HG03565 (cell line): ENCODE results near the gene PPP1R12A.
A peak's percentile ranks its signal among the peaks of the same experiment; 100 is the strongest.
"Not testable (repeated sequence)": the region's sequence is repeated elsewhere in the genome, so short reads cannot be mapped to it uniquely, and the experiment has no call there.

ENCODE experiments used
- ATAC-seq: cut with Tn5 transposase; IDR thresholded peaks from one replicate; pipeline ENCODE4 v1.9.1; 2021; ENCODE audit warnings: mild to moderate bottlenecking, moderate library complexity; ENCODE audit not compliant: unreplicated experiment

The PPP1R12A gene

DNA sequence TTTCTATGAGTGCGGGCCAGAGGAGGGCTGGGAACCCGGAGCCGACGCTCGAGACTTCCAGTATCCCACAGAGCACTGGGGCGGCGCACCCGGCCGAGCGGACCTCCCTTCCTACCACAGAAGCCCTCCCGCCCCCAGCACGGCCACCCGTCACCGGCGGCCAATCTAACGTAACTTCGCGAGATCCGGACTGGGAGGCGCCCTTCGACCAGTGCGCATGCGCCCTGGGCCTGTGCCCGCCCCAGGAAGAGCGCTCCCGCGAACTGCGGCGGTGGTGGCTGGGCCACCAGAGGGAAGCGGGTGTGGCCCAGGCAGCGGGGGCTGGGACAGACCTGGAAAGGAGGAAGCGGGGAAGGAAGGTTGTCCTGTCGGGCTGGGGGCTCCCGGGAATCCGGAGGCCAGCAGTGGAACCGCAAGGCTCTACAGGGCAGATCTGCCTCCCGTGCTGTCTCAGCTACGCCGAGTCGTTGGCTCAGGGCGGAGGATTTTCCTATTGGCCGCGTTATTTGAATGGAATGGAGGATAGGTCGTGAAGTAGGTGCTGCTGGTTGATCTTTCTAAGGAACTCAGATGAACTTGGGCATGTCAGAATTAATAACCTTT, at the start of gene PPP1R12A:
PPP1R12A (minus strand) TSS at position 77 of the 603 bp plus-strand sequence. CDS start 166 bp downstream, outside the sequence.
- peak; percentile 91 for ATAC-seq

DNA sequence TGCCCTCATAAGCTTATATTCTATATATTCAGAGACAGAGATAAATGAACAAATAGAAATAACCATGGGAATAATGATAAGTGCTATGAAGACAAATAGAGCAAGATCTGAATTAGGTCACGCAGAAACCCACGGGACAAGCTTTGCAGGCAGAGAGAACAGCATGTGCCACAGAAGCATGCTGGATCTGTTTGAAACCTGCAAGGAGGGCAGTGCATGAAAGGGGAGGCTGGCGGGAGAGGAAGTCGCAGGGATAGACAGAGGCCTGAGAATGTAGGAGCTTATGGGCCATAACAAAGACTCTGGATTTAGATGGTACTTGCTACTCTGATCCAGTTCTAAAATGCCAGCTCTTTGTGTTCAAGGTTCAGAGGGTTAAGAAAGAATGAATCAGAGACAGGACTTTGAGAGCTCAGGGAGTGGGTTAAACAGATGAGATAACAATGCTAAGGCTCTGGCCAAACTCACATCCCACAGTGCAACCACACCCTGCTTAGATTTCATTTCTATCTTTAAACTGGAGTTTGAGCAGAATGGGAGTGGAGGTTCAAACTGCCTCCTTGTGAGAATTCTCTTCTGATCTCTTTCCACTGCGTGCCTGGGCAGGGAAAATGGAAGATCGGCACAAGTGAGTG, 49.2 kb upstream of the PPP1R12A start:
- ATAC-seq = no peak

DNA sequence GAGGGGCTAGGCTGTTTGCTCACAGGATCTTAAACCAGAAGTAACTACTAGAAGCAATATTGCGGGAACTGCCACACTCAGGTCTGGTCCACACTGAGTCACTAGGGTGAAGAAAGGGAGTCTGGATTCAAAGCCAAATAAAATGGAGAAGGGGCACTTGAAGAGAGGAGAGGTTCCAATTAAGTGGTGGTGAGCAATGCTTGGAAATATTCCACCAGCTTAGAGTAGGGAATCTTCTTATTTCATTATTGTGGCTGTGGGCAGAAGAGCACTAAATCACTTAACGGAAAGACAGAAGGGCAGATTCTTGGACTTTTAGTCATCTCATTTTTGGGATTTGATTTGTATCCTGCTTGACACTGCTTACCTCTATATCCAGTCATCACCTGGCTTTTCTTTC, 48.6 kb upstream of the PPP1R12A start:
- ATAC-seq = no peak

DNA sequence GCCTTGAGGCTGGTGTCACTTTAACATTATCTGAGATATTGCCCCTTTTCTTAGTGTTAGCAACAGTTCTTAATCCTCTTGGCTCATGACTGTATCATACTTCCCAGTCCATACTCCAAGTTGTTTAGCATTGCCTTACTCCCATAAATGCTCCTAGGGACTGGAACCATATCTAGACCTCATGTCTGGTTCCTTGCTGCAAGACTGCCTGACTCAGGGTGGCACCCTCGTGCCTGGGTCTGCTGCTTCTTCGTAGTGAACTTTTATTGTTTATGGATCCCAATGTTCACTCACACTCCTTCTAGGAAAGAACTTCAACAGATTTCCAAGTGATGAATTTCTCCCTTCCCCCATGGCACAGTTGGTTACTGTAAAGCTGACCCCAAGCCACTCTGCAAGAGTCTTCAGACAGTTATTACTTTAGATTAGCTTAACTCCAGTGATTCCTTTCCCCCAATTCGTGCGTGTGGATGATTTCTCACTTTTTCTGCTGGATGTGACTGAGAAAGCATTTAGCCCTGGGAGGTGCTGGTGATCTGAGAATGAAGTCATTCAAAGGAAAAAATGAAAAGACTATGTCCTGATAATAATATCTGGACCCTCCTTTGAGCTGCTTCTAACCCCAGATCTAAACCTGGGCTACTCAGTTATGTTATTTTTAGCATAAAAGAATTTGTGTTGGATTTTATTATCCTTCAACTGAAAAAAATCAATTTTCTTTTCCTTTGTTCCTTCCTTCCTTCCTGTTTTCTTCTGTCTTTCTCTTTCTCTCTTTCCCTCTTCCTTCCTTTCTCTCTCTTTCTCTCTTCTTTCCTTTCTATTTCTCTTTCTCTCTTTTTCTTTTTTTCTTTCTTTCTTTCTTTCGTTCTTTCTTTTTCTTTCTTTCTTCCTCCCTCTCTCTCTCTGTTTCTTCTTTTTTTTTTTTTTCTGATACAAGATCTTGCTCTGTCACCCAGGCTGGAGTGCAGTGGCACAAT, 47.5 kb upstream of the PPP1R12A start:
- no peak for ATAC-seq

DNA sequence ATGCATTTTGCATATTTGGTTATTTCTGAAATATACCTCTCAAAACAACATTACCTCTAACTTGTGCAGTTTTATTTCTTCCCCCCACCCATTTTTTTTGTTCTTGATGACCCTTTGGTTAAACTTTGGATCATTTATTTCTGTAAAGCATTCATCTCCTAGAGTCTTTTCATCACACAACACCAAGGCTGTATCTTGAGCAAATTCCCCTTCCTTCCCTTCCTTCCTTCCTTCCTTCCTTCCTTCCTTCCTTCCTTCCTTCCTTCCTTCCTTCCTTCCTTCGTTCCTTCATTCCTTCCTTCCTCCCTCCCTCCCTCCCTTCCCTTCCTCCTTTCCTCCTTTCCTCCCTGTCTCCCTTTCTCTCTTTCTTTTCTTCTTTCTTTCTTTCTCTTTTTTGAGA, 43.8 kb upstream of the PPP1R12A start:
- no peak for ATAC-seq

DNA sequence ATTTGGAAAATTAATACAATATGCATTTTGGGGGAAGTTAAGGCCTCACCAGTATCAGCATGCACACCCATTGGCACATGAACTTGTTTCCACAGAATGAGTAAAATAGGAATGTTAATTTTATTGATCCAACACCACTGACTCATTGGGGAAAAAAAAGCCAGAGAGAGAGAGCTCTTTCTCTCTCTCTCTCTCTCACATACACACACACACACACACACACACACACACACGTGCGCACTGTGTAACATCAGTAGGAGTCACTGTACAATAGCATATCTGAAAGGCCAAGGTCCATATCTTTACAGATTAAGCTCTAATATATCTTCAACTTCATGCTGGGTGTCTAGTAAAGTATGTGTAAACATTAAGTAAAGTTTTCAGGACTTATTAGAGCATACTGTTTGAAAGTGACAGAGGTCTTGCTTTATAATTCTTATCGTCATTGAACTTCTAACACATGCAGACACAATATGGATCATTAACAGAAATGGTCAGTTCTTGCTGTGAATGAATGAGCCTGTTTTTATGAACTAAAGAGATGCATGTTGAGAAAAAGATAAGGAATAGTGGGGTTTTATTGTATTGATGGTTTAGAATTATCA, 43.1 kb upstream of the PPP1R12A start:
- not testable (repeated sequence) for ATAC-seq

DNA sequence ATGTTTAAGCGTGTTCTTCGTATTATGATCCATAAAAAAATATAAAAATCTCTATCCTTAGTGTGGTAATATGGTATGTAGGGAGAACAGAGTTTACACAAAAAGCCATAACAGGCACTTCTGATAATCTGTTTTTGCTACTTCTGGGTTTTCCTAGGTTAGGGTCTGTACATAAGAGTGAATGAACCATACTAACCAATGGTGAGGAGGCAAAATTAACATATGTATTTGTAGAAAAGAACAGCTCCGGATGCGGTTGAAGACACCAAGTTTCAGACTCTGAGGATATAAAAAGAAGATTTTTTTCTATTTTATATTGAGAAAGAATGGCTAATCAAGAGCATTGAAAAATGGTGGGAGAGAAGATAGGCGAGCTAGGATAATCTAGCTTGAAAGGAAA, 40.2 kb upstream of the PPP1R12A start:
- ATAC-seq = no peak

DNA sequence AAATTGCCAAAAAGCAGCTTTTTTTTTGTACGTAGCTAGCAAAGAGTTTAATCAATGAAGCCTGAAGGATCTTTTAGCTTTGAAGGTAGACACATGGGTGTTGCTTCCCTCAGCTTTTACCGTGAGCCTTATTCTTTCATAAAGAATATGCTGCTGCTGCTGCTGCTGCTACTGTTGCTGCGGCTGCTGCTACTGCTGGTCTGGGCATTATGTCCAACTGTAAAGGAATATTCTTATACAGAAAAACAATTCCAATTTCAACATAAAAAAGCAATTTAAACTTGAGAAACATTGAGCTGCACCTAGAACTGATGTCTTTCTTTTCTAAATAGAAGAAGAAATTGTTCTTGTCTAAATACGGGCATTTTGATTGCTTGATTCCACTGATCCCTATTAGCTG, 38.9 kb upstream of the PPP1R12A start:
- no peak for ATAC-seq

DNA sequence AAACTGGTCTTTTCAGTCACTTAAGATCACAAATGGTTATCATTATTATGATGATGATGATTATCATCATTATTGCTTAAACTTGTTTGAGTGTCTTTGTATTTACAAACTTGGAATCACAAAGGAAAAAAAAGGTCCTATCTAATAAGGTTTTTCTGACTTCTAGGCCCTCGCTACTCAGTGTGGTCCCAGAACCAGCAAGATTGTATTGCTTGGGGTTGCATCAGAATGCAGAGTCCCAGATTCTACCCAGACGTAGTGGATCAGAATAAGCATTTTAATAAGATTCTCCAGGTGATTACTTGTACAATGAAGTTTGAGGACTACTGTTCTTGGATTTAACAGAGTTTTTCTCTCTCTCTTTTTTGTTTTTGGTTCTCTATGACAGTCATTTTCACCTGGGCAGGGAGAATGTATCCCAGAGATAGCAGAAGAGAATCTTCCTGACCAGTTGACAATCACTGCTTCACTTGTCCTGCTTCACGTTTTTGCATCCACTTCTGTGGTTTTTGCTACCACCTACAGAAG, 29.3 kb upstream of the PPP1R12A start:
- no peak for ATAC-seq

DNA sequence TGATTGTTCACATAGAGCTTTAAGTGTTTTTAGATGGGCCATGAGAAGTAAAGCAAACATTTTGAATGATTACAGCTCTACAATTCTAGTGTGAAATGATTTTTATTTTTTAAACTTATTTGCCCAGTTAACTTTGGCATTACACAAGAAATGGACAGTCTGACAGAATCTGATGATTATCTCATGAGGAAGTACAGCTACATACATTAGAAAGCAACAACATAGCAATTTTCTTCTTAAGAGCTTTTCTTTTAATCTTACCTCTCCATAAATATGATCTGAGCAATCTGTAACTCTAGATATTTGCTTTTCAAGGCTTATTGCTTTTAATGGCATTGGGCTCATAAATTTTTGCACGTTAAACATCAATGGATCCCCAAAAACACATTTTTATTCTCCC, 26.5 kb upstream of the PPP1R12A start:
- no peak for ATAC-seq

DNA sequence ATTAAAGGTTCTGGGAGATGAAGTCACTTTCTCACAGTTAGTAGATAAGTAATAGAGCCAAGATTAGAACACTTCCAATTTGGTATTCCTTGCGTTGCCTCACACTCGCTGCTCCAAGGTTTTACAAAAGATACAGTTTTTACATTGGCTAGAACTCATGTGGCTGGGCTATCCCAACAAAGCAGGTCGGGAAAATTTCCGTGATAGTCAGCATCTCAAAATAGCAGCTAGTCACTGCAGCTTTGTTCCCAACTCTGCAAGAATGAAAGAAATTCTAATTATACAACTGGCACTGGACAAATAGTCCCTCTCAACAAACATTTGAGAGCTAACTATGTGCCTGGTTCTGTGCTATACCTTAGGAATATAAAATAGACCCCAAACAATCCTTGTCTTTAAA, 24.6 kb upstream of the PPP1R12A start:
- ATAC-seq = no peak

DNA sequence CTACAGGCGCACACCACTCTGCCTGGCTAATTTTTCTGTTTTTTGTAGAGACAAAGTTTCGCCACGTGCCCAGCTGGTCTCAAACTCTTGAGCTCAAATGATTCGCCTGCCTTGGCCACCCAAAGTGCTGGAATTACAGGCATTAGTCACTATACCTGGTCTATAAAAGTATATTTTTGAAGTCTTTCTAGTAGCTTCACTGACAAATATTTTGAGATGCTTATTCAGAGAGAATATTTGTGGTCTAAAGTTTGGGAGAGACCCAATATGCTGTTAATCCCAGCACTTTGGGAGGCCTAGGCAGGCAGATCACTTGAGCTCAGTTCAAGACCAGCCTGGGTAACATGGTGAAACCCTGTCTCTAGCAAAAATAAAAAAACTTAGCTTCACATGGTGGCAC, 22.0 kb upstream of the PPP1R12A start:
- ATAC-seq = no peak

DNA sequence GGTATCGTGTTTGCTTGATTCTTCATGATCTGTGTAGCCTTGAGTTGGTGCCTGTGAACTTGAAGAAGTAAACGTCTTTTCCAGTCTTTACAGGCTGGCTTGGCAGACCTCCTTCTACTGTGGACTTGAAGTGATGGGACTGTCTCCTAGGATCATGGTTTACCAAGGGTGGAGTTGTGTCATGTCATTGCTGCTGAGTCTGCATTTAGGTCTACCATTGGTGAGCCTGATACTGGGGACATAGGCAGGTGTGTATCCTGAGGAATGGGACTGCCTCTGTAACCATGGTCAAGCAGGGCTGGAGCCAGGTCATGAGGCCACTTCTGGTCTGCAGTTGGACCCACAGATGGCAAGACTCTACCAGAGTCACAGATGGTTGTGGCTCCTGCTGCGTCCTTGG, 20.7 kb upstream of the PPP1R12A start:
- no peak for ATAC-seq

DNA sequence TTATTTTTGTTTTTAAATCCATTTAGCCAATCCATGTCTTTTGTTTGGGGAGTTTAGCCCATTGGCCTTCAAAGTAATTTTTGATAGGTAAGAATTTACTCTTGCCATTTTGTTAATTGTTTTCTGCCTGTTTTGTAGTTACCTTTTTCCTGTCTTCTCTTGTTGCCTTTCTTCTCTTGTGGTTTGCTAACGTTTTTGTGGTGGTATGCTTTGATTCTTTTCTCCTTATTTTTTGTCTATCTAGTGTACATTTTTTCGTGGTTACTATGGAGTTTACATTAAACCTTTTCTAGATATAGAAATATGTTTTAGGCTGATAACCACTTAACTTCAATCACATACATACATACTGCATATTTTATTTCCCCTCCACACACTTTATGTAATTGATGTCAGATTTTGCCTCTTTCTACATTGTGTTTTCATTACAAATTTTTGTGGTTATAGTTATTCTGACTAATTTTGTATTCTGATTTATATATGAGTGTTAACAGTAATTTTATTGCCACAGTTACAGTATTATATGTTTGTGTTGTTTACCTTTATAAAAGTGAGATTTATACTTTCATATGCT, 19.2 kb upstream of the PPP1R12A start:
- ATAC-seq = no peak

DNA sequence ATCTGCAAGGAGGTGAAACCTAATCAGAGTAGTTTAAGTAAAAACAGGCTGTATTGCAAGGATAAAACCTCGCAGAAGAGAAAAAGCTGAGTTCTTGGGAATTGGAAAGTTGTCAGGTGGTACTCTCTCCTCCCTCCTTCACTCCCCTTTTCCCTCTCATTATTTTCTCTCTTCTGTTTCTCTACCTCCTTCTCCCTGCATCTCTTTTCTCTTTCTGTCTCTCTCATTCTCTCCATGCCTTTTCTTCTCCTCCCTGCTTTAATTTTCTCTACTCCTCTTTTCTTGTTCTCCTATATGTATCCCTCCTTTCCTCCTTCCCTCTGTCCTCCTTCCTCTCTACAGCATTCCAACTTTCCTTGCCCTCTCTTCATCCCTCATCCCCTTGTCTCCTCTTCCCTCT, 14.2 kb upstream of the PPP1R12A start:
- no peak for ATAC-seq

DNA sequence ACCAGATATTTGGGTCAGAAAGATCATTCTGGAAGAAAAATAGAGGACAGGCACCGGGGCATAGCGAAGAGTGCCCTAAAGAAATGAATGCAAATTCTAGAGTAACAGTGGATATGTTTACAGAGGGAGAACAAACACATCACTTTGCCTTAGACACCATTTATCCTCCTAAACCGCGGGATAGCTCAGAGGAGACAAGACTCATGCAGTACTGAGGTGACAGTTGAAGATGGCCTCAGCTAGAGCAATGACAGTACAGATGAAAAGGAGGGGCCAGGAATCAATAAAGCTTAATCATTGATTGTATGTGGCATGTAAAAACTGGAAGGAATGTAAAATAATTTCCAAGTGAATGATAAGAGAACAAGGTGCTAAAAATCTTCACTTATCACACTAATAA, 10.5 kb upstream of the PPP1R12A start:
- no peak for ATAC-seq

DNA sequence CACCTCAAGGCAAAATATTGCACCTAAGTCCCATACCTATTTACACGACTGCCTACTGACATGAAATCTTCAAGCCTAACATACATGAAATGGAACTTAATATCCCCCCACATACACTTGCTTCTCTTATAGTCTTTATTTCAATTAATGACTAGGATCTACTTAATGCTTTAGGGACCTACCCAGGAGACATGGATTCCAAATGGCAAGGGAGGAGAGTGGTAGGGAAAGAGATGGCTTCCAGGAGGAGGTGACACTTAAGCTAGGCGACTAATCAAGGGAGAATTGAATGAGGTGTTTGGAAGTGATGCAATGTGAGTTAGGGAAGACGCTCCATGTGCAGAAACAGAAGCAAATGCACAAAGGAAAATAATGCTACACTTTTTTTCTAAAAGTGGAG, 9.7 kb upstream of the PPP1R12A start:
- ATAC-seq = no peak

DNA sequence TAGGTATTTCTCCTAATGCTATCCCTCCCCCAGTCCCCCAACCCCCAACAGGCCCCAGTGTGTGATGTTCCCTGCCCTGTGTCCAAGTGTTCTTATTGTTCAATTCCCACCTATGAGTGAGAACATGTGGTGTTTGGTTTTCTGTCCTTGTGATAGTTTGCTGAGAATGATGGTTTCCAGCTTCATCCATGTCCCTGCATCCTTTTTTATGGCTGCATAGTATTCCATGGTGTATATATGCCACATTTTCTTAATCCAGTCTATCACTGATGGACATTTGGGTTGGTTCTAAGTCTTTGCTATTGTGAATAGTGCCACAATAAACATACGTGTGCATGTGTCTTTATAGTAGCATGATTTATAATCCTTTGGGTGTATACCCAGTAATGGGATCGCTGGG, 7.9 kb upstream of the PPP1R12A start:
- not testable (repeated sequence) for ATAC-seq

DNA sequence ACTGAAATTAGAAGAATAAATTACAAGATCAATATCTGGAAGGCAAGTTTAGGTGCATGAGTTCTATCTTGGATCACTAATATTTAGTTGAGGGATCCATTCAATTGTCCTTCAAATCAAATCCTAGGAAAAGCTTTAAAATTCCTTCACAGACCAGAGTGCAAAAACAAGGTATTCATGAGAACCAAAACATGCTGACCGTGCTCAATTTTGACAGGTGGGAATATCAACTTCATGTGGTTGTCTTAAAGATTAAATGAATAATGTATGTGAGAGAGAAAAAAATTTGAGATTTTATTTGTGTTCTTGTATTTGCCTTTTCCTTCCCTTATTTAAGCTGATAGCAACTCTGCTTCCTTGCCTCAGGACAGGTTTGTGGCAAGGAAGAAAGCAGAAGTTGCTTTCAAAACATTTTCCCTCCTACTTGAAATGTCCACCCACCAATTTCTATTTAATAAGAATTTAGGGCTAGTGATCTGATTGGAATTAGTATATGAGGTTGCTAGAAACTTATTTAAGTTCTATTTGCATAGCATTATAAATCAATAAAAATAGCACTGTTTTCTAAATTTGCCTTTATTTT, 4.9 kb upstream of the PPP1R12A start:
- no peak for ATAC-seq

DNA sequence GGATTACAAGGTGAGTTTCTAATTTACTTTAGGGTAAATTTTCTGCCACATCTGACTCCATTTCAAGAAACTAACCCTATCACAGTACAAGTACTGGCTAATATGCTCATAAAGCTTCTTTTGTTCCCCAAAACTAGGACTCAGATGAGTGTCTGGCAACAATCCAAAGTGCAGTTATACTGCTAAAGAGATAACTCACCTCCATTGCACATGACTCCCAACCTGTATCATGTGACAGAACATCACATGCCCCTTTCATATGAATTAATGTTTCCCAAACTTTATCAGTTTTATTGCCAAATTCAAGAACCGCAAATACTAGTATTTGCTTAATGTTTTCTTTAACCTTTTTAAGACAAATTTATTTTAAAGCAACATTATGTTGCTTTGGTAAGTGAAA, 3.9 kb upstream of the PPP1R12A start:
- ATAC-seq = no peak
